IPS-15b (cell line): Measurements from ENCODE around the gene PPP1R17.

Experiments used
- H3K27me3 ChIP-seq: one replicate; pipeline ENCODE4 v1.6.1; 2013; ENCODE audit warnings: low read length; ENCODE audit not compliant: control insufficient read depth, insufficient read depth
- H3K36me3 ChIP-seq: one replicate; pipeline ENCODE4 v1.6.1; 2013; ENCODE audit warnings: low read length; ENCODE audit not compliant: control insufficient read depth, insufficient read depth
- H3K4me1 ChIP-seq: one replicate; pipeline ENCODE4 v1.6.1; 2013; ENCODE audit warnings: mild to moderate bottlenecking, low read length; ENCODE audit not compliant: control insufficient read depth, insufficient read depth
- H3K4me3 ChIP-seq: one replicate; pipeline ENCODE4 v1.5.1; 2013; ENCODE audit warnings: low read depth, low read length
- H3K9ac ChIP-seq: one replicate; pipeline ENCODE4 v1.6.1; 2013; ENCODE audit warnings: low read depth, mild to moderate bottlenecking, low read length
- H3K9me3 ChIP-seq: one replicate; pipeline ENCODE4 v1.6.1; 2013; ENCODE audit warnings: mild to moderate bottlenecking, low read length; ENCODE audit not compliant: control insufficient read depth, insufficient read depth

Gene PPP1R17

DNA sequence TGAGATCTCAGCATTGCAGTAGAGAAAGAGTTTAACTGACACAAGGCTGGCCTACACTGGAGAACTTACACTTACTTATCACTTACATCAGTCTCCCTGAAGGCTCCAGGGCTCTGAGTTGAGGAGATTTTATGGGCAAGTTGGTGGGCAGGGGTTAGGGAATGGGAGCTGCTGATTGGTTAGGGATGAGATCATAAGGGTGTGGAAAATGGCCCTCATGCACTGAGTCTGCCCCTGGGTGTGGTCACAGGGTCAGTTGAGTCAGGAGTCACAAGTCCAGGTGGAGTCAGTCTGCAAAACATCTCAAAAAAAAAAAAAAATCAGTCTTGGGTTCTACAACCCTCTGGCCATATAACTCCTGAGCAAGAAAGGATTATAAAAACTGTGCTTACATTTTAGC, 60.5 kb downstream of the PPP1R17 start:
- no peak overlapping the region for H3K9ac ChIP-seq
- H3K36me3 ChIP-seq = no peaks in the 10 kb centered on the region
- H3K4me3 ChIP-seq = no peak overlapping the region
- H3K9me3 ChIP-seq = no peaks in the 10 kb centered on the region
- H3K4me1 ChIP-seq = no peaks in the 10 kb centered on the region
- H3K27me3 ChIP-seq = peaks cover 49% of the 10 kb centered on the region

DNA sequence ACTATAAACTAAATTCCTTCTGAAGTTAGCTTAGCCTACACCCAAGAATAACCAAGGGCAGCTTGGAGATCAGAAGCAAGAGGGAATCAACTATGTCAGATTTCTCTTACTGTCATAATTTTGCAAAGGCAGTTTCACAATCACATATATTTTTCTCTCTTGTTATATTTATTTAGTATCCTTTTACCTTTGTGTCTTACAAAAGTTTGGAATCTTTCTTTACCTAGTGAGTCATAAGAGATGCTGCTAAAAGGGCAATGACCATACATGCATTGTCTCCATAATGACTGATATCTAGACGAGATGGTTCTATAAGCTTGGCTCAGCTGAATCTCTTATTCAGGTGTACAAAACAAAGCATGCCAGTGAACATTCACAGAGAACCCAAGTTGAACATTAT, 61.1 kb downstream of the PPP1R17 start:
- no peaks in the 10 kb centered on the region for H3K4me1 ChIP-seq
- no peaks in the 10 kb centered on the region for H3K9me3 ChIP-seq
- no peak overlapping the region for H3K9ac ChIP-seq
- H3K4me3 ChIP-seq = no peak overlapping the region
- H3K36me3 ChIP-seq = no peaks in the 10 kb centered on the region
- peaks cover 49% of the 10 kb centered on the region for H3K27me3 ChIP-seq

DNA sequence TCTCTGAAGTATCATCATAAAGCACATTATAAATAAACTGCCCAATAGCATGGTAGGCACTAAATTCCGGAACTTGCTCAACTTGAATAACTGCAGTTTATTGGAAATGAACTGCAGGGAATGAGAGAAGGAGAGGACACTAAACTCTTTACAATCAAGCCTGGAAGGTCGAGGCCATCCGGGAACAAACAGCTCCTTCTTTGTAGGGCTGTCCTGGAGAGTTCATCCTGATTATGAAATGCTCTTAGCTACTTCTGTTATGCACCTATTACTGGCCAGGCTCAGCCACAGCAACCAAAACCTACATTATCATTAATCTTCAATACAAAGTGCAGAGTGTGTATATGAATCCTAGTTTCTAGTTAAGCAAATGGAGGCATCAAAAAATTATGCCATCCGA, 64.7 kb downstream of the PPP1R17 start:
- H3K9me3 ChIP-seq = no peaks in the 10 kb centered on the region
- H3K27me3 ChIP-seq = peaks cover 27% of the 10 kb centered on the region
- H3K4me3 ChIP-seq = no peak overlapping the region
- H3K4me1 ChIP-seq = no peaks in the 10 kb centered on the region
- H3K9ac ChIP-seq = no peak overlapping the region
- no peaks in the 10 kb centered on the region for H3K36me3 ChIP-seq
